ENCODE data around the gene SAMD13.
"Not testable (repeated sequence)": the region's sequence is repeated elsewhere in the genome, so short reads cannot be mapped to it uniquely, and the experiment has no call there.

The SAMD13 gene

GRCh38 chr1:84286071-84286470 is 15.4 kb upstream of the SAMD13 start:
- DNase-seq (ENCODE audit: low read depth): no peak

GRCh38 chr1:84287389-84287788 is 14.1 kb upstream of the SAMD13 start:
- not testable (repeated sequence) for DNase-seq (ENCODE audit: low read depth)

GRCh38 chr1:84289169-84289785 is 12.2 kb upstream of the SAMD13 start:
- DNase-seq (ENCODE audit: low read depth): no peak

GRCh38 chr1:84291882-84292655 is 9.4 kb upstream of the SAMD13 start:
- no peak for DNase-seq (ENCODE audit: low read depth)

GRCh38 chr1:84293766-84294165 is 7.7 kb upstream of the SAMD13 start:
- no peak for DNase-seq (ENCODE audit: low read depth)

GRCh38 chr1:84294751-84295150 is 6.8 kb upstream of the SAMD13 start:
- DNase-seq (ENCODE audit: low read depth): no peak

- no peak for DNase-seq (ENCODE audit: low read depth)
These were observed 3.8 kb upstream of the SAMD13 start for GRCh38 chr1:84297546-84298244.

- peak; percentile 22 for DNase-seq (ENCODE audit: low read depth)
These were observed 3.2 kb upstream of the SAMD13 start for GRCh38 chr1:84298328-84298683.

- DNase-seq (ENCODE audit: low read depth): no peak
These were observed 2.6 kb upstream of the SAMD13 start for GRCh38 chr1:84298684-84299535.

GRCh38 chr1:84299536-84300170 is 1.9 kb upstream of the SAMD13 start:
- DNase-seq (ENCODE audit: low read depth): no peak

GRCh38 chr1:84300501-84300900 is 1.0 kb upstream of the SAMD13 start:
- DNase-seq (ENCODE audit: low read depth): no peak

GRCh38 chr1:84301785-84302385 is 377 bp downstream of the SAMD13 start:
- no peak for DNase-seq (ENCODE audit: low read depth)

GRCh38 chr1:84303314-84303830 is 1.9 kb downstream of the SAMD13 start:
- DNase-seq (ENCODE audit: low read depth): no peak

GRCh38 chr1:84307398-84307797 is 5.9 kb downstream of the SAMD13 start:
- DNase-seq (ENCODE audit: low read depth): no peak

- no peak for DNase-seq (ENCODE audit: low read depth)
These were observed 9.8 kb downstream of the SAMD13 start for GRCh38 chr1:84311296-84311695.

GRCh38 chr1:84319662-84320061 is 18.2 kb downstream of the SAMD13 start:
- no peak for DNase-seq (ENCODE audit: low read depth)

- no peak for DNase-seq (ENCODE audit: low read depth)
These were observed 26.3 kb downstream of the SAMD13 start for GRCh38 chr1:84327830-84328229.

GRCh38 chr1:84330125-84330984 is 28.8 kb downstream of the SAMD13 start:
- DNase-seq (ENCODE audit: low read depth): no peak

GRCh38 chr1:84339503-84339902 is 38.0 kb downstream of the SAMD13 start:
- DNase-seq (ENCODE audit: low read depth): no peak

GRCh38 chr1:84344286-84344685 is 42.8 kb downstream of the SAMD13 start:
- no peak for DNase-seq (ENCODE audit: low read depth)

Measured in activated T-helper 1 cell treated with Interleukin-2 at 50 U/mL for 16 hours (primary cell).